Lung (tissue), 12 donors: Measurements from ENCODE around the gene TCP10L. TPM values are rescaled to one million over a fixed set of nuclear protein-coding genes. Genes with fewer than 3 reads are reported as not detected.
"Not testable (repeated sequence)": the region's sequence is repeated elsewhere in the genome, so short reads cannot be mapped to it uniquely, and the experiment has no call there.

Experiments
- ATAC-seq: fragments of 200-7000 bp; cut with Tn5 transposase; one replicate; pipeline ENCODE4 v1.9.1; 2020; ENCODE audit warnings: moderate number of reproducible peaks; ENCODE audit not compliant: insufficient read depth, low FRiP score
- DNase-seq, 3 donors: peaks; one replicate each; pipeline ENCODE4 v3.0.0-alpha.2; 2013 to 2017
- H3K27ac ChIP-seq, 2 donors: one replicate each; pipeline ENCODE4 v1.5.1; 2013; ENCODE audit warnings: mild to moderate bottlenecking in 2 of 2, moderate library complexity in 2 of 2, control low read depth in 1 of 2, inconsistent platforms in 1 of 2, low read depth in 1 of 2, low read length in 1 of 2
- H3K27me3 ChIP-seq, 3 donors: one replicate each; pipeline ENCODE4 v1.5.1; 2013; ENCODE audit warnings: low read length in 2 of 3; ENCODE audit not compliant: control insufficient read depth in 3 of 3, insufficient read depth in 3 of 3
- H3K36me3 ChIP-seq, 4 donors: one replicate each; pipeline ENCODE4 v1.5.1; 2013; ENCODE audit warnings: low read length in 4 of 4, mild to moderate bottlenecking in 1 of 4, moderate library complexity in 1 of 4; ENCODE audit not compliant: control insufficient read depth in 4 of 4, insufficient read depth in 4 of 4
- H3K4me1 ChIP-seq, 5 donors: one replicate each; pipeline ENCODE4 v1.5.1; 2013; ENCODE audit warnings: low read length in 5 of 5, mild to moderate bottlenecking in 2 of 5, moderate library complexity in 1 of 5; ENCODE audit not compliant: control insufficient read depth in 5 of 5, insufficient read depth in 5 of 5
- H3K4me3 ChIP-seq: one replicate; pipeline ENCODE4 v1.5.1; 2013; ENCODE audit warnings: mild to moderate bottlenecking, control low read depth, moderate library complexity
- H3K9ac ChIP-seq, 2 donors: one replicate each; pipeline ENCODE4 v1.5.1; 2013; ENCODE audit warnings: low read length in 2 of 2, control low read depth in 1 of 2; ENCODE audit not compliant: insufficient read depth in 1 of 2
- H3K9me3 ChIP-seq, 4 donors: one replicate each; pipeline ENCODE4 v1.5.1; 2013; ENCODE audit warnings: low read length in 3 of 4, mild to moderate bottlenecking in 1 of 4, moderate library complexity in 1 of 4; ENCODE audit not compliant: control insufficient read depth in 4 of 4, insufficient read depth in 3 of 4
- WGBS, 2 donors: extraction: QIAGEN DNeasy Blood & Tissue Kit; methylation state at CpG; one replicate each; pipeline ENCODE4 v1.1.7; 2013; 5-methylcytosine and 5-hydroxymethylcytosine counted together
- polyA plus RNA-seq, 2 donors: library from polyadenylated mRNA; stranded (reverse); fragments of 200-250 nt; gene quantifications; one replicate each; pipeline ENCODE4 v1.2.1, GENCODE V29; 2013
- total RNA-seq, 2 donors: library from RNA; depleted of rRNA in 1 of 2; stranded (reverse); fragments of >200 nt in 1 of 2; gene quantifications; one replicate each; pipeline ENCODE4 v1.2.1, GENCODE V29; 2014 to 2021
- TF ChIP-seq, protein P1 (sequence below): IDR thresholded peaks from 2 replicates; pipeline ENCODE4 v1.5.1; 2012; ENCODE audit warnings: mild to moderate bottlenecking; ENCODE audit errors: control extremely low read depth, extremely low read depth
- donor health status: control.
- donor health status: control.
- donor health status: Bipolar disorder and iron deficiency.
- donor health status: healthy.
- donor health status: DM: yes; HTN: yes; CAD: no.

Gene TCP10L
- total and polyA plus RNA-seq, 4 donors, result 0.25 to 0.71 (median 0.54) TPM

DNA sequence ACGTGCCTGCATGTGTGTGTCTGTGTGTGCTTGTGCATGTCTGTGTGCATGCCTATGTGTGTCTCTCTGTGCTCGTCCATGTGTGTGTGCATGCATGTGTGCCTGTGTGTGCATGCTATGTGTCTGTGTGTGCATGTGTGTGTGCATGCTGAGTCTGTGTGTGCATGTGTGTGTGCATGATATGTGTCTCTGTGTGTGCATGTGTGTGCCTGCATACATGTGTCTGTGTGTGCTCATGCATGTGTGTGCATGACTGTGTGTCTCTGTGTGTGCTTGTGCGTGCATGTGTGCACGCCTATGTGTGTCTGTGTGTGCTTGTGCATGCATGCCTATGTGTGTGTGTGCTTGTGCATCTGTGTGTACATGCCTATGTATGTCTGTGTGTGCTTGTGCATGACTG, 52.3 kb downstream of the TCP10L start:
- WGBS, 2 donors, result 85 to 89% methylated on average over 4 of the region's 4 CpGs
- Histone ChIP-seq H3K9ac (no peak overlapping the region), H3K9me3 (peaks cover 0 to 6% (median 0%) of the 10 kb centered on the region in 4 donors), H3K4me1 (no peaks in the 10 kb centered on the region), H3K4me3 (no peak overlapping the region), H3K27me3 (no peaks in the 10 kb centered on the region), H3K36me3 (no peaks in the 10 kb centered on the region), H3K27ac (no peak overlapping the region)
- ATAC-seq (no peak), DNase-seq (no peak)
- TF ChIP-seq, protein P1, sequence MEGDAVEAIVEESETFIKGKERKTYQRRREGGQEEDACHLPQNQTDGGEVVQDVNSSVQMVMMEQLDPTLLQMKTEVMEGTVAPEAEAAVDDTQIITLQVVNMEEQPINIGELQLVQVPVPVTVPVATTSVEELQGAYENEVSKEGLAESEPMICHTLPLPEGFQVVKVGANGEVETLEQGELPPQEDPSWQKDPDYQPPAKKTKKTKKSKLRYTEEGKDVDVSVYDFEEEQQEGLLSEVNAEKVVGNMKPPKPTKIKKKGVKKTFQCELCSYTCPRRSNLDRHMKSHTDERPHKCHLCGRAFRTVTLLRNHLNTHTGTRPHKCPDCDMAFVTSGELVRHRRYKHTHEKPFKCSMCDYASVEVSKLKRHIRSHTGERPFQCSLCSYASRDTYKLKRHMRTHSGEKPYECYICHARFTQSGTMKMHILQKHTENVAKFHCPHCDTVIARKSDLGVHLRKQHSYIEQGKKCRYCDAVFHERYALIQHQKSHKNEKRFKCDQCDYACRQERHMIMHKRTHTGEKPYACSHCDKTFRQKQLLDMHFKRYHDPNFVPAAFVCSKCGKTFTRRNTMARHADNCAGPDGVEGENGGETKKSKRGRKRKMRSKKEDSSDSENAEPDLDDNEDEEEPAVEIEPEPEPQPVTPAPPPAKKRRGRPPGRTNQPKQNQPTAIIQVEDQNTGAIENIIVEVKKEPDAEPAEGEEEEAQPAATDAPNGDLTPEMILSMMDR, result no peak

DNA sequence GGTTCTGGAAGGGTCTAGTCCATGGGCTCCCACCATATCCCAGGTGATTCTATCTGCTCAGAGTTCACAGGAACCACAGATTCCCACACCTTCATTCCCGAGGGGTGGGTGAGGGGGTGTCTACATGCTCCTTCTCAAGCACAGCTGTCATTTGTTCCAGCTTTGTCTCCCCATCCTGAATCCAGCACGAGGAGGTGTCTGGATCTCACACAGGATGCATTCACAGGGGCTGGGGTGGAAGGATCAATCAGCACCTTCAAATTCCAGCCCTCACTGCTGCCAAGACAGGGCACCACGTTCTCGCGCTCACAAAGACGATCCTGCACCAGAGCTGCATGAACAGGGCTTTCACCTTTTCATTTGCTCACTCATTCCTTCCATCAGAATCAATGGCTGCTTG, 52.7 kb downstream of the TCP10L start:
- ATAC-seq (no peak), DNase-seq (no peak)
- Histone ChIP-seq H3K4me3 (no peak overlapping the region), H3K27ac (no peak overlapping the region), H3K4me1 (no peaks in the 10 kb centered on the region), H3K36me3 (no peaks in the 10 kb centered on the region), H3K9me3 (peaks cover 0 to 6% (median 0%) of the 10 kb centered on the region in 4 donors), H3K9ac (no peak overlapping the region), H3K27me3 (no peaks in the 10 kb centered on the region)
- TF ChIP-seq, protein P1, result no peak
- 79 to 85% methylated on average over 6 of the region's 6 CpGs for WGBS, 2 donors

DNA sequence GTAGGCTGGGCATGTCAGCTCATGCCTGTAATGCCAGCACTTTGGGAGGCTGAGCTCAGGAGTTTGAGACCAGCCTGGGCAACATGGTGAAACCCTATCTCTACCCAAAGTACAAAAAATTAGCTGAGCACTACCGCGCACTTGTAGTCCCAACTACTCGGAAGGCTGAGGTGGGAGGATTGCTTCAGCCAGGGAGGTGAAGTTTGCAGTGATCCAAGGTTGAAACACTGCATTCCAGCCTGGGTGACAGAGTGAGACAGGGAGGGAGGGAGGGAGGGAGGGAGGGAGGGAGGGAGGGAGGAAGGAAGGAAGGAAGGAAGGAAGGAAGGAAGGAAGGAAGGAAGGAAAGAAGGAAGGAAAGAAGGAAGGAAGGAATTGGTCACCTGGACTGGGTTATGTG, 53.8 kb downstream of the TCP10L start:
- not testable (repeated sequence) for H3K27ac ChIP-seq, H3K4me1 ChIP-seq, H3K36me3 ChIP-seq, H3K9ac ChIP-seq, H3K9me3 ChIP-seq, H3K27me3 ChIP-seq, H3K4me3 ChIP-seq, DNase-seq, ATAC-seq
- 86 to 88% methylated on average over 3 of the region's 3 CpGs for WGBS, 2 donors

DNA sequence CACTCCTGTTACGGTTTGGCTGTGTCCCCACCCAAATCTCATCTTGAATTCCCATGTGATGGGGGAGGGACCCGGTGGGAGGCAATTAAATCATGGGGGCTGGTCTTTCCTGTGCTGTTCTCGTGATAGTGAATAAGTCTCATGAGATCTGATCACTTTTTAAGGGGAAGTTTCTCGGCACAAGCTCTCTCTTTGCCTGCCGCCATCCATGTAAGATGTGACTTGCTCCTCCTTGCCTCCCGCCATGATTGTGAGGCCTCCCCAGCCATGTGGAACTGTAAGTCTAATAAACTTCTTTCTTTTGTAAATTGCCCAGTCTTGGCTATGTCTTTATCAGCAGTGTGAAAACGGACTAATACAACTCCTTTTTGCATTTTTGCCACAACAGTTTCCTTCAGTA, 54.5 kb downstream of the TCP10L start:
- 94 to 96% methylated on average over 7 of the region's 7 CpGs for WGBS, 2 donors
- H3K36me3 ChIP-seq, ATAC-seq, H3K4me1 ChIP-seq, DNase-seq, H3K4me3 ChIP-seq, H3K27ac ChIP-seq, H3K9ac ChIP-seq, H3K27me3 ChIP-seq, H3K9me3 ChIP-seq: not testable (repeated sequence)

DNA sequence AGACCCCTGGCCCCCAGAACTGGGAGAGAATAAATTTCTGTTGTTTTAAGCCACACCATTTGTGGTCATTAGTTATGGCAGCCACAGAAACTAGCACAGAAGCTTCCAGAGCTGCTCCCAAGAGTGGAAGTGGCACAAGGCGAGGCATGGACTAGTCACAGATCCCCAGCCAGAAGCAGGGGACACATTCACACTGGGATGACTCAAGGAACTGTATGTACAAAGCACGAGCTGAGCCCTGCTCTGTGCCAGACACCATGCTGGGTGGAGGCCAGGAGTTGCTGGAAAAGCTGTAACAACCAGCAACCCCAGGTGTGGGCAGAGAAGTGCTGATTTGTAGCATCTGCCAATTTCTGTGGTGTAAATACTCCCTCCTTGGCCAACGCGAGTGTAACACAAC, 55.6 kb downstream of the TCP10L start:
- Histone ChIP-seq H3K36me3 (no peaks in the 10 kb centered on the region), H3K9me3 (peaks cover 0 to 6% (median 0%) of the 10 kb centered on the region in 4 donors), H3K27me3 (no peaks in the 10 kb centered on the region), H3K27ac (no peak overlapping the region), H3K9ac (no peak overlapping the region), H3K4me1 (no peaks in the 10 kb centered on the region), H3K4me3 (no peak overlapping the region)
- 72 to 92% methylated on average over 4 of the region's 4 CpGs for WGBS, 2 donors
- ATAC-seq (no peak), DNase-seq (no peak)
- TF ChIP-seq, protein P1, result no peak
